Measurements from ENCODE around the gene ACP2.

- TF ChIP-seq CTCF (IDR thresholded peaks at IDR 0.05; ENCODE audit: poor library complexity) (no peak), EZH2 (IDR thresholded peaks at IDR 0.05; ENCODE audit: borderline replicate concordance) (no peak), EZH2phosphoT487 (IDR thresholded peaks at IDR 0.05; ENCODE audit: low read depth, severe bottlenecking, unreplicated experiment) (no peak)
These were observed 37.6 kb upstream of the ACP2 start for GRCh38 chr11:47285969-47286770.

Measured in hepatocyte (in vitro differentiated cells).